HG03103 (cell line): ENCODE data around the gene SH3GLB1.

ENCODE experiments used
- ATAC-seq: cut with Tn5 transposase; IDR thresholded peaks from one replicate; pipeline ENCODE4 v1.9.1; 2021; ENCODE audit warnings: low read depth; ENCODE audit not compliant: unreplicated experiment

Gene SH3GLB1

DNA sequence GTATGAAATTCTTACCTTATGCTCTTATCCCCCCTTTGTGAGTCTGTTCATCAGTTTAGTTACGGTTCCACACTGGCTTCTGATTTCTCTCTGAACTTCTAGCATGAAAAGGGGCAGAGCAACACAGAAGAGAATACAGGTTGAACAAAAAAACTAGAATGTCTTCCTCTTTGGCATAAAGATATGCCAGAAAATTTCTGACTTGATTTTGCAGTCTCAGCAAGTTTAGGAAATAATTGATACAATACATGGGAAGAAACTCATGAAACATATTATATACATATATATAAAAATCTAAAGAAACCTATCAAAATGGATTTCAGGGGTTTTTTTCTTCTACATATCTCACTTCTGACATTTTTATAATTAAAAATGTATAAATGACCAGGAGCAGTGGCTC lies 27.0 kb downstream of the SH3GLB1 start:
- ATAC-seq: no peak

DNA sequence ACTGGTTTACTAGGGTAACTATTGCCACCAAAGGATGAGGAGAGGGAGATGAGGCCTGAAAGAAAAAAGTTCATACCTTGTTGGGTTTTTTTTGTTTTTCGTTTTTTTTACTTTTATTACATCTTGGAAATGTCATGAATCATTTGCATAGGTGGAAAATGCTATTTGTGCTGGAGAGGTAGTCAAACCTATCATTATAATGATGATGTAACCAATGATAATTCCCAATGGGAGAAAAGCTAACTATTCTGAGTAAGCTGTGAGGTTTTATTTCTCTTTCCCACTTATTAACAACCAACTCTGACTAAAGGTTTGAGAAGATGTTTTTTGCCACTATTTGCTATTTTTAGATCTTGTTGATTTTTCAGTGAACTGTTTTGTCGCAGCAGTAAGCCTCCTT lies 29.0 kb downstream of the SH3GLB1 start:
- no peak for ATAC-seq

DNA sequence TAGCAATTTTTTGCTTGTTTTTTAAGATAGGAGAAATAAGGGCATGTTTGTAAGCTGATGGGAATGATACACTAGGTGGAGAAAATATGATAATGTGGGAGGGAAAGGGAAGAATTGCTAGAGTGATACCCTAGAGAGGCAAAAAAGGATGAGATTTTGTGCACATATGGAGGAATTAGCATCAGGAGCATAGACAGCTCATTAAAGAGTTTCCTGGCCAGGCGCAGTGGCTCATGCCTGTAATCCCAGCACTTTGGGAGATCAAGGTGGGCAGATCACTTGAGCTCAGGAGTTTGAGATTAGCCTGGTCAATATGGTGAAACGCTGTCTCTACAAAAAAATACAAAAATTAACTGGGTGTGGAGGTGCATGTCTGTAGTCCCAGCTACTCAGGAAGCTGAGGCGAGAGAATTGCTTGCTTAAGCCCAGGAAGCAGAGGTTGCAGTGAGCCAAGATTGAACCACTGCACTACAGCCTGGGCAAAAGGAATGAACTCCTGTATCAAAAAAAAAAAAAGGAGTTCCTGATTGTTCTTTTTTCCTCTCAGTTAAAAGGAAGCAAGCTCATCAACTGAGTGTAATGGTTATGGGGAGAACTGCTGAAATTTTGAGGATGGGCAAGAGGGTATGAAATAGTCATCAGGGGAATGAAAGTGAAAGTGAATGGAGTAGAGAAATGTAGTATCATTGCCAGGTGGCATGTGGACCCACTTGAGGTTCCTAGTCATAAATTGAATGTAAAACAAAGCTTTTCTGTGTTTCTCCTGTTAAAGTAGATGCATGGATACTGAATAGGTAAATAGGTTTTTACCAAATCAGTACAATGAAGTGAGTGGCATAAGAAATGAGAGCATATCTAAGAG lies 35.5 kb downstream of the SH3GLB1 start:
- no peak for ATAC-seq

DNA sequence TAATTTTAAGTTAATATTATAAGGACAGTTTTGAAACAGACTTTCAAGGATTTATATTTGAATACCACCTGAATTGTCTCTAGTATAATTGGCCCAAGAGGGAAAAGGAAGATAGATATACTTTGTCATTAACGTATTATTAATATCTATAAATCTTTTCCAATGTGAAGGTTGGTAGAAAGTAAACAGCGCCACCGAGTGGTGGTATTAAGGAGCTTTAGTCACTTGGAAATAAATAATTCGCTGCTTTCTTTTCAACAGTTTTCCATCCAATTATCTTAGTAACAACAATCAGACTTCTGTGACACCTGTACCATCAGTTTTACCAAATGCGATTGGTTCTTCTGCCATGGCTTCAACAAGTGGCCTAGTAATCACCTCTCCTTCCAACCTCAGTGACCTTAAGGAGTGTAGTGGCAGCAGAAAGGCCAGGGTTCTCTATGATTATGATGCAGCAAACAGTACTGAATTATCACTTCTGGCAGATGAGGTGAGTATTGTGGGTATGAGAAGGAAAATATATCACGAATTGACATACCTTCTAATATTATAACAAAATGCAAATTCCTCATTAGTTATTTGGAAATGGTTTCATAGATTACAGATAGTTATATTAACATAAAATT lies 37.7 kb downstream of the SH3GLB1 start:
- ATAC-seq: no peak

DNA sequence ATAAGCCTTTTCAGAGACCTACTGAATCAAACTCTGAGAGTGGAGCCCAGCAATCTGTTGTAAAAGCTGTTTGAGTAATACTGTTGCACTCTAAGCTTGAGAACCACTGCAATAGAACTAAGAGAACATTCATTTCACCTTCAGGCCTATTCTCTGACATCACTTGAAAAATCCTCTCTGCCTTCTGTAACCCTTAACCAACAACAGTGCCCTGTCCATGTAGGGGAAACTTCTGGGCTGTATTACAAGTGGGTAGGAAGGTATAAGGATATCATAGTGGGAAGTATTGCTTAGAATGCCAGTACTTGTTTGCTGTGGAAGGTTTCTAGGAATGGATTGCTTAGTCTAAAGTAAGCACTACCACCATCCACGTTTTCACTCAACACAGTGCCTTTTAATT lies 42.9 kb downstream of the SH3GLB1 start:
- no peak for ATAC-seq

DNA sequence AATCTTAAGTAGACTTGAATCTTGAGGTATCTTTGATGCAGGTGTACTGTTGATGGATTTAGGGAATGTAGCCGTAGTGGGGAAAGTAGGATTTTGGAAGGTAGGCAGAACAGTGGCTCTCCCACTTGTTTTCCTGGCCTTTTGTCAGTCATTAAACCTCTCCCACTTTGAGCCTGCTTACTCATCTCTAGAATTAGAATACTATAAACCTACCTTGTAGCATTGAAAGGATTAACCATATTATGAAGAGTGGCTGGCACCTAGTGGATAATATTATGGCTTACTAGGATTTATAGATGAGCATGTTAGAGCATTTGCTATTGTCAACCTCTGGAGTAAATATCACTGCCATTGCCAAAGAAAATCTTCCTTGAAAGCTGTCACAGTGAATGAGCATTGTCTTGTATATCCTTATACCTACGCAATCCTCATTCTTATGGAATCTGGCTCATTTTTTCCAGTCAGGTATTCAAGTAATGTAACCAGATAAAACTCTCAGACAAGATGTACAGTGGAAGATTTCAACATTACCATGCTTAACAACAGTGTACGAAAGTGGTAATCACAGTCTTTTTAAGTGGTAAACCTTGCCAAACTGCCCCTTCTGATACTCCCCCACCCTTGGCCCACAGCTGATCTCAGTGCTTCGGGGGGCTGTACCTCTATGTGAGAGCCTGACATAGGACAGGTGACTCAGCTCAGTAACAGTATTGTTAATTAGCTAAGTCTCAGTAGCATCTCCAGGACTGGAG lies 44.4 kb downstream of the SH3GLB1 start:
- no peak for ATAC-seq

DNA sequence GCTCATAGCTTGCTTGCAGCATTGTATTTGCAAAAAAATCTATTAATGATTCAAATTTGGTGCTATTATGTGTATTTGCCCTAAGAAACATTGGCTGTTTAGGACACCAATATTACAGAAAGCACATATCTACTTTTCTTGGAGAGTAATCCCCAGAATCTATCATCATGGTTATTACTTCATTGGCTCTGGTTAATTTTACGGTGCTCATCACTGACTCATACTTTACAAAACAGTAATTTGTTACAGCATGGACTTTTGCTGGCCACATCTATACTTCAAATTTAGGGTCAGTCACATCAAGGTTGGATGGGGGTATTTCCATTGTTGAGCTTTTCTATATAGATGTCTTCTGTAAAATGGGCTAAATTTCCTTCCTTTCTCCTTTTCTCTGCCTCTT lies 45.7 kb downstream of the SH3GLB1 start:
- no peak for ATAC-seq

DNA sequence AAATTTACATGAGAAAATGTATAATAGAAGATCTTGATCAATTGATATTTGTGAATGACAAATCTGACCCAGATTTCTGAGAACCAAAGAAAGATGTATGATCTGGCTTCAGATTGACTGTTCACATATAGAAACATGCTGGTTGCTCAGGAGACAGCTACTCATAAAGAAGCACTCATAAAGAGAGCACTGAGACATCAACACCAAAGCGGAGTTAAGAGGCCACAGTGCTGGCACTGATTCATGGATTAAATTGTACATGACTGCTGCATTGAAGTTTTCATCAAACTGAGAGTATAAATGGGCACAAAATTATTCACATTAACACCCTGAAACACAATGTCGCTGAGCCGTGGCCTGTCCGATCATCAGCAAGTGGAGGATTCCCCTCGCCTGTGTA lies 46.2 kb downstream of the SH3GLB1 start:
- ATAC-seq: no peak

DNA sequence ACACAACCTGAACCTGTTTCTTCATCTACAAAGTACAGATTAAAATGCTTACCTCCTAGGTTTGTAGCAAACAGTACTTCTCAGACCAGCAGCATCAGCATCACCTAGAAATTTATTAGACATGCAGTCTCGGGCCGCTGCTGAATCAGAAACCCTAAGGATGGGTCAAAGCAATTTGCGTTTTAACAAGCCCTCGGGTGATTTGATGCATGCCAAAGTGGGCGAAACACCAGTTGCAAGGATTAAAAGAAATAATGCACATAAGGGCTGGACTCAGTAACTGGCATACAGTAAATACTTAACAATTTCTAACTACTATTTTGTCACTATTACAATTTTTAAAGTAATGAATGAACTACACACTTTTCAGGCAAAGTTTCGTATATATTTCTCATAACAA lies 47.5 kb downstream of the SH3GLB1 start:
- no peak for ATAC-seq

DNA sequence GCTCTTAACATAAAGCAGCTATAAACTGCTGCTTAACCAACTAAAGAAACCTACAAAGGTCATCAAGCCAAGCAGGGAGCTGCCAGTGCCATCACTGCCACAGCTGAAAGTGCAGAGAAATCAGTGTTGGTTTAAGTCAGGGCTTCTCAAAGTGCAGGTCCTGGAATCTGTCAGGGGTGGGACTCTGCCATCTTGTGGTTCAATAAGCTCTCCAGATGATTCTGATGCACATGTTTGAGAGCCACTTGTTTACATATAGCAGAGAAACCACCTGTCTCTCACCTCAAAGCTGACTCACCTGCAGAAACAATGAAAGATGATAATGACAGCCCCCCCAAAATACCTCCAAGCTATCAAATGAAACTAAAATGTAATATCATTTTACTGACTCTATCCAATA lies 49.3 kb downstream of the SH3GLB1 start:
- ATAC-seq: no peak

DNA sequence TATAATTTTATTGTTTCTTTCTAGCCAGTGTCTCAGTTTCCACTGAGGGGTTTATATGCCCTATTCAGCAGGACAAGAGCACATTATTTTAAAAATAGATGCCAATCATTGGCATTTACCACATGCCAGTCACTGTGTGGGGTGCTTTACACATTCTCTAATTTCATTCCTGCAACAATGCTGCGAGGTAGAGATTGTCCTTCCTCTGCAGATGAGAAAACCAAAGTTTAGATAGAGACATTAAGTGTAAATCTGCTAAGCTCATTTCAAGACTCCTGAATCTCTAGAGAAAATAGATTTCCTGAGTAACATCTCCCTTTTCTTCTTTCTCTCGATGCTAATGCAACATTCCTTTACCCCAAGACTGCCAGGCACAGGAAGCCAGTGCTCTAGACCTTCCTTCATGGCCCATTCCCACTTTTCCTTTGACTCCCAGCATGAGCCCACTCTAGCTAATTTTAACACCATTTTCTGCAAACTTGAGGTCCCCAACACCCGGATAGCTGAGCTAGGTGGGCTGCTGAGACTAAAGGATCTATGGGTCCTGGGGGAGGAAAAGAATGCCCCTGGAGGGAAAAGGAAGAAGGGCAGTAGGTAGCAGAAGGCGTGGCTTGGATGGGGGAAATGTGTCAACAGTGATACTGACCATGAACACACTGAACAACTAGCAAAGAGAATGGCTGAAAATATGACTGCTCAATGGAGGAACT lies 50.0 kb downstream of the SH3GLB1 start:
- ATAC-seq: no peak

DNA sequence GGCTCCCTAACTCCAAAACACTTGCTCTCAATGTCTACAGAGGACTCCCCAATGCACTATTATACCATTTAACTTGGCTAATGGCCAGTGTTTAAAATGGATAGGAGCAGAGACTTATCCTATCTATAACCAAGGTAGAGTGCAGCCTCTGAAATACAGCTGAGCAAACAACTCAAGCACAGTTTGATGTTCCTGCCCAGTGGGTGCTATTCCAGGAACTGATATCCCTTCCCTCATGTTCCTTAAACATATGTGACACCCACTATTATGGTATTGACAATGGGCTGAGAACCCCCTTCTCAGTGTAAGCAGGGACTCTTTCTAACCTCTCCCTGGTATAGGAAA lies 51.7 kb downstream of the SH3GLB1 start:
- ATAC-seq: no peak

DNA sequence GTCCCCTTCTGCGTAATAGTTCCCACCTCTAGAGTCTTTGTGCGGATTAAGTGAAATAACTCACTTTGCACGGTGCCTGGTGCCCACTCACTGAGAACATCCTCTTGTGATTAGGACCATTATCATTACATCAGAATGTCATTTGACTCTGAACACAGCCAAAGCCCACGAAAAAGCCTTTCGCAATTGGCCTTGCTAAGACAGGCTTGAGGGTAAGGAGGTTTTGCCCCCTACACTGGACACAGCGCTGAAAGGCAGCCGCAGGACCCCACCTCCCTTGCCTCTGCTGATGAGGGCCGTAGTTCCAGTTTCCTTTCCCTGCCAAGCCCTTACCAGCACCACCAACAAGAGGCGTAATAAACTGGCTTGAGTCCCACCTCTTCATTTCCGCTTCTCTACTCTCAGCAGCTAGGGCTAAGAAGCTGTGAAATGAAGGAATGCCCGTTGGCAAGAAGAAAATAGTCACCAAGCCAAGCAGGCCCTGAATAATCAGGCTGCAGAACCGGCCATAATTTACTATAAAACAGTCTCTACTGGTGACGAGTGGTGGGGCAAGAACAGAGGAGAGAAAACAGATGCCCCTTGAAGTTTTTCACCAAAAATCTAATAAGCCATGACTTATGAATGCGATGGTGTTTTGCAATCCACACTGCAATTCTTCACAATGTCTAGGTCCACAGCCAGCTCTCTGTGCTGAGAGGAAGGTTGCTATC lies 53.1 kb downstream of the SH3GLB1 start:
- ATAC-seq: no peak

DNA sequence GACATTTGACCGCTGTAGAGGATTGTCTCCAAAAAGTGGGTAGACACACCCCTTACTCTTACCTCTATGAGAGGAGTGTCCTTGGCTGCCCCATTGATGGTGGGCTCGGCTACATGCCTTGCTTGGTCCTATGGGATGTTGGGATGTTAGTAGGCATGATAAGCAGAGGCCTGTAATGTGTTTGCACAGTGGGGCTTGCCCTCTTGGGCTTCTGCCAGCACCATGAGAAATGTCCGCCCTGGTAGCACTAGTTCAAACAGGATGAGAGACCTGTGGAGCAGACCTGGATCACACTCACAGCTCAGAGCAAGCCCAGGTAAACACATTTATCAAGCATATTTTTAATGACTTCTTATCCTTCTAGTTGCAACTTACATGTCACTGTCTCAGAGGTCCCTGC lies 54.2 kb downstream of the SH3GLB1 start:
- no peak for ATAC-seq

DNA sequence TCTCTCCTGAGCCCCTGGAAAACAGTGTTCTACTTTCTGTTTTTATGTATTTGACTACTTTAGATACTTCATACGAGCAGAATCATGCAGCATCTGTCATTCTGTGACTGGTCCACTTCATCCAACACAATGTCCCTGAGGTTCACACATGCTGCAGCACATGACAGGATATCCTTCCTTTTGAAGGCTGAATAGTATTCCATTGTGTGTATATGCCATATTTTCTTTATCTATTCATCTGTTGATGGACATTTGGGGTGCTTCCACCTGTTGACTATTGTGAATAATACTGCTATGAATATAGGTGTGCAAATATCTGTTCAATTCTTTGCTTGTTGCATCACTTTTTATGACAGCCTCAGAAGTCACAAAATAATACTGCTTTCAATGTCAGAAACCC lies 55.8 kb downstream of the SH3GLB1 start:
- no peak for ATAC-seq

DNA sequence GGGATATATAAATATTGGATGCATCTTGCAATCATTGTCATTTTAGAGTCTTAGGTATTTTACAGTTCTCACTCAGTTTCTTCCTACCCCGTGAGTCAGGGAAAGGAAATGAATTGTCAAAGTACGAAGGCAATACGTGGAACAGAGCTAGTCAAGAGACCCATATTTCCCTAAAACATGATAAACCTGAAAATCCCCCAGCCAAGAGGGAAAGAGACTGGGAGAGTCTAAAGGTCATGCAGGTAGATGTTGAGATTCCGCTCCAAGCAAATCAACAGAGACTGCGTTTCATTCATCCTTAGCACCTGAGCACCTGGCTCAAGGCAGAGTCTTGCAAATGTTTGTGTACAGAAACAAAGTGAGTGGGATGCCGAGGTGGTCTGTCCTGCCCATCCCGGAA lies 58.0 kb downstream of the SH3GLB1 start:
- ATAC-seq: no peak

DNA sequence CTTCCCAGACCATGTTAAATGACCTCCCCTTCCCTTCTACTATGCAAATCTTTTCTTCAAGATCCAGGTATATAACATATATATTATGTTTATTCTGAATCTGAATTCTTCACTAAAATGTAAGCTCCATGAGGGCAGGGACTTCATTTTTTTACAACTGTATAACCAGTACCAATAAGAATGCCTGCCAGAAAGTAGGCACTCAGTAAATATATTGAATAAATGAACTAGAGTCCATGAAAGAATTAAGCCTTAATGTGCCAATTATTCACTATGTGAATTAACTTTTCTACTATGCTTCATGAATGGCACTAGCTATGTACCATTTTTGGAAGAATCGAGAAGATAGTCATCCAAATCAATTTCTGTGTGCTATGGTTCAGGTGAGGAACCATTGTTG lies 60.1 kb downstream of the SH3GLB1 start:
- ATAC-seq: no peak

DNA sequence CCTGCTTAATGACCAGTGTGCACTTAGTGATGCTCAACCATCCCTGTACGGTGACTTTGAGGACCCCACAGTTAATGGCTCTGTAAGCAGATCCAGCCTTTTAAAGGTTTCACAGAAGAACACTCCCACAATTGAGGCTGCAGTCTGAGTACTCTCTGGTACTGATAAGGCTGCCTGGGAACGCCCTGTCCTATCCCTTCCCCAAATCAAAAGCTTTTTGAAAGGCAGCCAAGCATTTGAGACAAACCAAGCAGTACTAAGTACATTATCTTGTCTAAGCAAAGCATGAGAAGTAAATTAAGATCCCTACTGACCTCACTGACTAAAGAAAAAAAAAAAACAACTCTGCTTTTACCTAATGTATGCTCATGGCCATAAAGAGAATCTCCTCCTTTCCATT lies 60.7 kb downstream of the SH3GLB1 start:
- no peak for ATAC-seq

DNA sequence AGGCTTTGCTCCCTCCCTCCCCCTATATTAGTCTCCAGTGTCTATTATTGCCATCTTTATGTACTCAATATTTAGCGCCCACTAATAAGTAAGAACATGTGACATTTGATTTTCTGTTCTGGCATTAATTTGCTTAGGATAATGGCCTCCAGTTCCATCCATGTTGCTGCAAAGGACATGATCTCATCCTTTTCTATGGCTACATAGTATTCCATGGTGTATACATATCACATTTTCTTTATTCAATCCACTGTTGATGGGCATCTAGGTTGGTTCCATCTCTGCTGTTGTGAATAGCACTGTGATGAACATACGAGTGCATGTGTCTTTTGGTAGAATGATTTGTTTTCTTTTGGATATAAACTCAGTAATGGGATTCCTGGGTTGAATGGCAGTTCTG lies 61.3 kb downstream of the SH3GLB1 start:
- no peak for ATAC-seq

DNA sequence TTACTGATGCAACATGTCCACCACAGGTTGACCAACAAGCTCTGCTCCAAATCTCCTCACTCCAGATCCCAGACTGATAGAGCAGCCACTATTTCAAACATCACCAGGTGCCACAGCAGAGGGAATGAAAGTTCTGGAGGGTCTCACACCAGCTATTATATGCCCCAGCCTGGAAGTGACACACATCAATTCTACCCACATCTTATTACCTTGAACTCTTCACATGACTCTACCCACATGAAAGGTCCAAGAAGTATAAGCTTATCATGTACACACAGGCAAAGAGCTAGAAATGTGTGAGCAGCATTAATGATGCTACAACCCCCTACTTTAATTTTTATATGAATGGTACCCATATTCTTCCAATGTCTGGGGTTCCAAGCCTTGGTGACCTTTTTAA lies 64.2 kb downstream of the SH3GLB1 start:
- ATAC-seq: no peak

DNA sequence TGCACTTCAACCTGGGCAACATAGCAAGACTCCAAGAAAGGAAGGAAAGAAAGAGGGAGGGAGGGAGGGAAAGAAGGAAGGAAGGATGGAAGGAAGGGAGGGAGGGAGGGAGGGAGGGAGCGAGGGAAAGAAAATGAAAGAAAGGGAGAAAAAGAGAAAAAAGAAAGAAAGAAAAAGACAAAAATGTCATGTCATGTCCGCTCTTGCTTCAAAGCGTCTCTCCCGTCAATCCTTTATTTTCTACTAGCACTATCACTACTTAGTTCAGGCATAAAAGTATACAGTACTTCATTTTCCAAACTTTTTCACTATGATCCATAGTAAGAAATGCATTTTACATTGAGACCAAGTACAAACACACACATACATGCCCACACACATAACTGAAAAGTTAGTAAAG lies 64.7 kb downstream of the SH3GLB1 start:
- ATAC-seq: no peak
